Stimulated activated CD4-positive, alpha-beta T cell treated with anti-CD3 and anti-CD28 coated beads, Interleukin-2, amount 100 ng/mL, for 4 hours (primary cell): ENCODE data around the gene SPATA31E1.
"Not testable (repeated sequence)": the region's sequence is repeated elsewhere in the genome, so short reads cannot be mapped to it uniquely, and the experiment has no call there.

ENCODE experiments used
- DNase-seq: peaks from one replicate; pipeline ENCODE4 v3.0.0-alpha.2; 2020; ENCODE audit warnings: low read depth

Gene SPATA31E1

GRCh38 chr9:87934444-87934843 is 51.8 kb downstream of the SPATA31E1 start:
- DNase-seq, result not testable (repeated sequence)

GRCh38 chr9:87937352-87937751 is 54.7 kb downstream of the SPATA31E1 start:
- DNase-seq, result not testable (repeated sequence)

- not testable (repeated sequence) for DNase-seq
Observed at GRCh38 chr9:87937918-87938317, 55.2 kb downstream of the SPATA31E1 start.

- DNase-seq, result not testable (repeated sequence)
Observed at GRCh38 chr9:87938336-87938735, 55.7 kb downstream of the SPATA31E1 start.
